Astrocyte (in vitro differentiated cells and primary cell): ENCODE measurements around the gene CLEC16A. TPM values are rescaled to one million over a fixed set of nuclear protein-coding genes. Genes with fewer than 3 reads are reported as not detected.

Source experiments
- DNase-seq: peaks from one replicate; pipeline ENCODE4 v3.0.0-alpha.2; 2010; ENCODE audit warnings: low read depth
- FAIRE-seq: peaks from 2 replicates; lab custom pipeline; 2011; peaks lifted over from hg19 to GRCh38; lab: Jason Lieb, UNC
- H2AFZ ChIP-seq: 2 replicates; pipeline ENCODE4 v1.6.0; 2012; ENCODE audit warnings: low read depth, low read length, inconsistent platforms
- H3K27ac ChIP-seq: 2 replicates; pipeline ENCODE4 v1.5.1; 2011; ENCODE audit warnings: low read depth, low read length, inconsistent platforms
- H3K27me3 ChIP-seq: 2 replicates; pipeline ENCODE4 v1.6.0; 2011; ENCODE audit warnings: low read length, inconsistent platforms; ENCODE audit not compliant: insufficient read depth
- H3K36me3 ChIP-seq: 2 replicates; pipeline ENCODE4 v1.5.1; 2011; ENCODE audit warnings: low read length, inconsistent platforms; ENCODE audit not compliant: insufficient read depth
- H3K4me1 ChIP-seq: 2 replicates; pipeline ENCODE4 v1.5.1; 2011; ENCODE audit warnings: low read length, inconsistent platforms; ENCODE audit not compliant: insufficient read depth
- H3K4me2 ChIP-seq: 2 replicates; pipeline ENCODE4 v1.6.0; 2012; ENCODE audit warnings: low read length, inconsistent platforms
- H3K4me3 ChIP-seq: 2 replicates; pipeline ENCODE4 v1.5.1; 2011; ENCODE audit warnings: low read depth, mild to moderate bottlenecking, low read length, inconsistent platforms; ENCODE audit not compliant: insufficient read depth
- H3K79me2 ChIP-seq: 2 replicates; pipeline ENCODE4 v1.6.0; 2012; ENCODE audit warnings: mild to moderate bottlenecking, low read length, inconsistent platforms; ENCODE audit not compliant: insufficient read depth
- H3K9ac ChIP-seq: 2 replicates; pipeline ENCODE4 v1.6.0; 2012; ENCODE audit warnings: mild to moderate bottlenecking, low read length, inconsistent platforms
- H3K9me3 ChIP-seq: 2 replicates; pipeline ENCODE4 v1.5.1; 2012; ENCODE audit warnings: low read depth, mild to moderate bottlenecking, low read length, inconsistent platforms; ENCODE audit not compliant: insufficient read depth
- H4K20me1 ChIP-seq: 2 replicates; pipeline ENCODE4 v1.6.0; 2012; ENCODE audit warnings: low read length, inconsistent platforms; ENCODE audit not compliant: insufficient read depth
- H3K27ac Mint-ChIP-seq: one replicate; pipeline ENCODE4 v1.8.0; 2021; ENCODE audit warnings: mild to moderate bottlenecking, mixed read lengths; ENCODE audit not compliant: unreplicated experiment
- H3K27me3 Mint-ChIP-seq: one replicate; pipeline ENCODE4 v1.8.0; 2021; ENCODE audit warnings: low read depth, mixed read lengths; ENCODE audit not compliant: unreplicated experiment
- H3K36me3 Mint-ChIP-seq: one replicate; pipeline ENCODE4 v1.8.0; 2021; ENCODE audit warnings: low read depth, mixed read lengths; ENCODE audit not compliant: unreplicated experiment
- H3K4me1 Mint-ChIP-seq: one replicate; pipeline ENCODE4 v1.8.0; 2021; ENCODE audit warnings: low read depth, mixed read lengths; ENCODE audit not compliant: unreplicated experiment
- H3K4me3 Mint-ChIP-seq: one replicate; pipeline ENCODE4 v1.8.0; 2021; ENCODE audit warnings: mild to moderate bottlenecking, moderate library complexity, mixed read lengths; ENCODE audit not compliant: unreplicated experiment
- H3K9me3 Mint-ChIP-seq: one replicate; pipeline ENCODE4 v1.8.0; 2021; ENCODE audit warnings: mild to moderate bottlenecking, mixed read lengths; ENCODE audit not compliant: unreplicated experiment
- EZH2 ChIP-seq: IDR thresholded peaks from 2 replicates; pipeline ENCODE4 v1.6.1; 2012; ENCODE audit warnings: mild to moderate bottlenecking, low read length, inconsistent platforms; ENCODE audit not compliant: insufficient read depth
- total RNA-seq: library from RNA; stranded (reverse); gene quantifications from 2 replicates; pipeline ENCODE4 v1.2.1, GENCODE V29; 2021
- TF ChIP-seq, protein P1 (sequence below): IDR thresholded peaks from 2 replicates; pipeline ENCODE4 v1.5.1; 2011; ENCODE audit warnings: low read depth, mild to moderate bottlenecking, inconsistent platforms, low read length, moderate library complexity; ENCODE audit not compliant: insufficient read depth

The CLEC16A gene
- total RNA-seq, 1 donor from 2014 or later: 31.7 TPM

DNA sequence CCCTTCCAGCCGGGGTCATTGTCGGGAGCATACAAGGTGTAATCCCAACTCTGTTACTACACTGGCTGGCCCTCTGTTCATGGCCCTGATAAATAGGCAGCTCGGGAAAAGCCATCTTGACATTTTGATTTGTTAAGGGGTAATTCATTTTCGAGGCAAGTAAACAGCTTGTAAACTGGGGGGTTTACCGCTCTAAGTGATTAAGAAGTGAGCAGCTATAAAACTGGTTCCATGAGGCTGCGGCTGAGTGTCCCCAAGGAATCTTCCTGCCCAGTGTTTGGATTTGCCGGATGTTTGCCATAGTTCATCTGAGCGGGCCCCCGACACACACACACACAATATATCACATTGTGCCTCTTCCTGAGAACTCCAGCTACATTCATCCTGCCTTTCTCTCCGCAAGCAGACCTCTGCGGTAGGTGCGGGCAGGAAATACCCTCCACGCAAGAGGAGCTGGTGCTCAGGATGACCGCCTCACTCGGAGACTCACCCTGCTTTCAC is 219.4 kb downstream of the CLEC16A start:
- Histone ChIP-seq H3K27me3 (no peaks in the 10 kb centered on the region), H3K4me3 (no peak overlapping the region), H3K79me2 (no peaks in the 10 kb centered on the region), H2AFZ (no peak overlapping the region), H3K27ac (no peak overlapping the region), H4K20me1 (peaks cover 13% of the 10 kb centered on the region), H3K36me3 (peaks cover 2% of the 10 kb centered on the region), H3K9me3 (no peaks in the 10 kb centered on the region), H3K4me1 (peaks cover 3% of the 10 kb centered on the region), H3K4me2 (no peak overlapping the region), H3K9ac (no peak overlapping the region)
- Mint-ChIP-seq H3K36me3 (peaks cover 22% of the 10 kb centered on the region), H3K27ac (no peak overlapping the region), H3K27me3 (no peaks in the 10 kb centered on the region), H3K4me1 (peaks cover 12% of the 10 kb centered on the region), H3K9me3 (no peaks in the 10 kb centered on the region), H3K4me3 (no peak overlapping the region)
- TF ChIP-seq, protein P1, sequence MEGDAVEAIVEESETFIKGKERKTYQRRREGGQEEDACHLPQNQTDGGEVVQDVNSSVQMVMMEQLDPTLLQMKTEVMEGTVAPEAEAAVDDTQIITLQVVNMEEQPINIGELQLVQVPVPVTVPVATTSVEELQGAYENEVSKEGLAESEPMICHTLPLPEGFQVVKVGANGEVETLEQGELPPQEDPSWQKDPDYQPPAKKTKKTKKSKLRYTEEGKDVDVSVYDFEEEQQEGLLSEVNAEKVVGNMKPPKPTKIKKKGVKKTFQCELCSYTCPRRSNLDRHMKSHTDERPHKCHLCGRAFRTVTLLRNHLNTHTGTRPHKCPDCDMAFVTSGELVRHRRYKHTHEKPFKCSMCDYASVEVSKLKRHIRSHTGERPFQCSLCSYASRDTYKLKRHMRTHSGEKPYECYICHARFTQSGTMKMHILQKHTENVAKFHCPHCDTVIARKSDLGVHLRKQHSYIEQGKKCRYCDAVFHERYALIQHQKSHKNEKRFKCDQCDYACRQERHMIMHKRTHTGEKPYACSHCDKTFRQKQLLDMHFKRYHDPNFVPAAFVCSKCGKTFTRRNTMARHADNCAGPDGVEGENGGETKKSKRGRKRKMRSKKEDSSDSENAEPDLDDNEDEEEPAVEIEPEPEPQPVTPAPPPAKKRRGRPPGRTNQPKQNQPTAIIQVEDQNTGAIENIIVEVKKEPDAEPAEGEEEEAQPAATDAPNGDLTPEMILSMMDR: no peak
- DNase-seq: no peak
- FAIRE-seq: no peak

DNA sequence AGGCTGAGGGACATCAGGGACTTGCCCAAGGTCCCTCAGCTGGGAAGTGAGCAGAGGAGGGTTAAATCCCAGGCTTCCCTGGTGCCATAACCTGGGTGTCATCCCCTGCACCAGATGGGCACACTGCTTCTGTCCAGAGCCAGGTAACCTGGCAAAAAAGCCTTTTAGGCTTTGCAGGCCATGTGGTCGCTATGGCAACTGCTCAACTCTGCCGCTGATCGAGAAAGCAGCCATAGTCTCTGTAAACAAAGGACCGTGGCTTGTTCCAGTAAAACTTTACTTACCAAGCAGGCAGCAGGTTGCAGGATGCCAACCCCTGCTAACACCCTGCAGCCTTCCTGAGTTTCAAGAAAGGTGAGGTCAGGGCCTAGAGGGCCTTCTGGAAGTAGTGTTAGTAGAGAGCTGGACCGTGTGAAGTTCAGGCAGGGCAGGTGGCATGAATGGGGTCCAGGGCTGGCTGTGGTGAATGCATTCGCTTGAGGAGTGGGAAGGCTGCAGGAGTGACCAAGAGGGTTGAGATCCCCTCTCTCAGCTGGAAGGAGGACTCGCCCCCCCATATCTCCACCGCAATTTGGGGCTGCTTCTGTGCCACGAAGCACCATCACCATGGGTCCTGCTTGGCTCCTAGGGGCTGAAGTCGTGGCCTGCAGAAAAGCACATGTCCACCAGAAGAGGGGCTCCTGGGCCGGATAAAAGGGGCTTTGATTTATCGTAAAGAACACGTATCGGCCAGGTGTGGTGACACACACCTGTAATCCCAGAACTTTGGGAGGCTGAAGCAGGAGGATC is 220.3 kb downstream of the CLEC16A start:
- Histone ChIP-seq H3K79me2 (no peaks in the 10 kb centered on the region), H4K20me1 (peaks cover 13% of the 10 kb centered on the region), H3K9me3 (no peaks in the 10 kb centered on the region), H2AFZ (no peak overlapping the region), H3K4me3 (no peak overlapping the region), H3K36me3 (peaks cover 2% of the 10 kb centered on the region), H3K4me2 (no peak overlapping the region), H3K4me1 (peaks cover 3% of the 10 kb centered on the region), H3K27me3 (no peaks in the 10 kb centered on the region), H3K27ac (no peak overlapping the region), H3K9ac (no peak overlapping the region)
- Mint-ChIP-seq H3K36me3 (peaks cover 24% of the 10 kb centered on the region), H3K4me1 (peaks cover 13% of the 10 kb centered on the region), H3K27ac (no peak overlapping the region), H3K4me3 (no peak overlapping the region), H3K27me3 (no peaks in the 10 kb centered on the region), H3K9me3 (no peaks in the 10 kb centered on the region)
- FAIRE-seq (no peak), DNase-seq (no peak)
- TF ChIP-seq, protein P1: no peak
- no peak for TF ChIP-seq EZH2

- H3K27me3 Mint-ChIP-seq: no peaks in the 10 kb centered on the region
Measured at GRCh38 chr16:11165349-11165748, 221.0 kb downstream of the CLEC16A start.

More at GRCh38 chr16:11165349-11165748, 221.0 kb downstream of the CLEC16A start:
- Histone ChIP-seq H3K27me3 (no peaks in the 10 kb centered on the region), H3K79me2 (no peaks in the 10 kb centered on the region), H3K36me3 (peaks cover 2% of the 10 kb centered on the region), H3K4me1 (peaks cover 3% of the 10 kb centered on the region), H3K9ac (no peak overlapping the region), H2AFZ (no peak overlapping the region), H3K9me3 (no peaks in the 10 kb centered on the region), H3K4me3 (no peak overlapping the region), H3K4me2 (no peak overlapping the region), H4K20me1 (peaks cover 13% of the 10 kb centered on the region), H3K27ac (no peak overlapping the region)
- no peak overlapping the region for H3K4me3 Mint-ChIP-seq
- peaks cover 25% of the 10 kb centered on the region for H3K36me3 Mint-ChIP-seq
- FAIRE-seq (no peak), DNase-seq (no peak)
- H3K9me3 Mint-ChIP-seq: no peaks in the 10 kb centered on the region
- no peak overlapping the region for H3K27ac Mint-ChIP-seq
- no peak for TF ChIP-seq EZH2
- peaks cover 13% of the 10 kb centered on the region for H3K4me1 Mint-ChIP-seq
